Measurements from ENCODE around the gene FUT8.

DNA sequence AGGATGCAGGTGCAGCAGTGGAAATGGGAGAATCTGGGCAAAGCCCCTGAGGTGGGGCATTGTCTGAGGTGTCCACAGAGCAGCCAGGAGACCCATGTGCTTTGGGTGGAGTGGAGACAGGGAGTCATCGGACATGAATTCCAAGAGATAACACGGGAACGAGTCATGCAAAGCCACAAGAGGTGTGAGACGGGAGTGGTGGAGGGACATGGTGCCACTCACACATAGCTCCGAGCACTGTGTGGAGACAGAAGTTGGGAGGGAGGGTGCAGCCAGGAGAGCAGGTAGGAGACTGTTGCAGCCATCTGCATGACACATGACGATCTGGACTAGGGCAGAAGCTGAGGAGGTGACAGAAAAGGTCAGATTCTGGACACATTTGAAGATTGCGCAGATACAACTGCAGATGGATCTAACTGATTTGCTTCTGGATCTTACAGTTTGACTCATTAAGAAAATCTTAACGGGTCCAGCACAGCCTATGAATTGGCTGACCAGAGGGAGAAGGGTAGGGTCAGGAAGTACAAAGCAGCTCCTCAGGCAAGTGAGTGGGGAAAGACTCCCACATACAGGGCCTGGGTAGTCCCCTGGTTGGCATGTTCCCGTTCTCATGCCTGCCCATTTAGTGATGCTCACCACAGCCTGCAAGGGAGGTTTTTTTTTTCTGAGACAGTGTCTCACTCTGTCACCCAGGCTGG lies 379.8 kb downstream of the FUT8 start:
- TF ChIP-seq CTCF (IDR thresholded peaks at IDR 0.05) (no peak), POLR2AphosphoS5 (IDR thresholded peaks at IDR 0.05) (no peak), POLR2A (IDR thresholded peaks at IDR 0.05) (no peak), EP300 (IDR thresholded peaks at IDR 0.05) (no peak)

Data from suprapubic skin (tissue), 4 donors.